Ishikawa (cell line): ENCODE data around the gene HINT3.

Source experiments
- EGR1 ChIP-seq: IDR thresholded peaks from 2 replicates; pipeline ENCODE4 v1.6.1; 2012
- TCF12 ChIP-seq: IDR thresholded peaks from 2 replicates; pipeline ENCODE4 v1.6.1; 2012; ENCODE audit warnings: low read depth
- YY1 ChIP-seq: IDR thresholded peaks from 2 replicates; pipeline ENCODE4 v1.6.1; 2012; ENCODE audit warnings: low read depth
- ZBTB7A ChIP-seq: IDR thresholded peaks from 2 replicates; pipeline ENCODE4 v1.6.1; 2012; ENCODE audit warnings: low read depth
- TF ChIP-seq, protein P1 (sequence below): IDR thresholded peaks from 2 replicates; pipeline ENCODE4 v1.6.1; 2012; ENCODE audit warnings: low read depth, mild to moderate bottlenecking

HINT3 gene

DNA sequence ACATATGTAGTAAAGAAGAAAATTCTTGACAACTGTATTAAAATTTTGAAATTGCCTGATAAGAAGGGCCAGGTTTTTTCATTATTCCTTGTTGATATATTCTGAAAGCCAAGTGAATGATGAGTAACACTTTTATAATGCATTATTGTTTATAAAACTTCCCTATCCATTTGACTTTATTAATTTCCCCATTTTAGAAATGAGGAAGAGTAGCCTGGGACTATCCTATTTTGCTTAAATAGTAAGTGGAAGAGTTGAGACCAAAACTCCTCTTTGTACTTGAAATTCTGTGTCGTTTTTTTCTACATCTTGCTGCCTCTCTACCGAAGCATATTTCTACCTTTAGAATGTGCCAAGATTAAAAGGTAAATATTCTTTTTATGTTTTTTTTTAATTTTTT lies 69.4 kb downstream of the HINT3 start:
- no peak for TF ChIP-seq TCF12

DNA sequence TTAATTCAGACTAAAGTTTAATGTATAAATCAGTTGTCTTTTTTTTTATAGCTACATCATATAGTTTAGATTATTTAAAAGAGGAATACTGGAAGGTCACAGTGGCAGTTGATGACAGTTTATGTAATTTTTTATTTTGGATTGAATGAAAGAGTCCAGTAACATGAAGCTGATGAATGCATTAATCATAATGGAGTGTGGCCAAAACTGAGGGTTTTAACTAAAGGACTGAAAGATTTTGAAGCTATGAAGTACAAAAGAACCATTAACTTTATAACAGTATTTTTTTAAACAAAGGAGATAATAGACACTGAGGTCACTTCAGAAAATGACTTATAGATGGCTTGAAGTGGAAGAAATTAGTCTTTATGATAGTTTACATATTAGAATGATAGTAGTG lies 71.0 kb downstream of the HINT3 start:
- TF ChIP-seq, protein P1, sequence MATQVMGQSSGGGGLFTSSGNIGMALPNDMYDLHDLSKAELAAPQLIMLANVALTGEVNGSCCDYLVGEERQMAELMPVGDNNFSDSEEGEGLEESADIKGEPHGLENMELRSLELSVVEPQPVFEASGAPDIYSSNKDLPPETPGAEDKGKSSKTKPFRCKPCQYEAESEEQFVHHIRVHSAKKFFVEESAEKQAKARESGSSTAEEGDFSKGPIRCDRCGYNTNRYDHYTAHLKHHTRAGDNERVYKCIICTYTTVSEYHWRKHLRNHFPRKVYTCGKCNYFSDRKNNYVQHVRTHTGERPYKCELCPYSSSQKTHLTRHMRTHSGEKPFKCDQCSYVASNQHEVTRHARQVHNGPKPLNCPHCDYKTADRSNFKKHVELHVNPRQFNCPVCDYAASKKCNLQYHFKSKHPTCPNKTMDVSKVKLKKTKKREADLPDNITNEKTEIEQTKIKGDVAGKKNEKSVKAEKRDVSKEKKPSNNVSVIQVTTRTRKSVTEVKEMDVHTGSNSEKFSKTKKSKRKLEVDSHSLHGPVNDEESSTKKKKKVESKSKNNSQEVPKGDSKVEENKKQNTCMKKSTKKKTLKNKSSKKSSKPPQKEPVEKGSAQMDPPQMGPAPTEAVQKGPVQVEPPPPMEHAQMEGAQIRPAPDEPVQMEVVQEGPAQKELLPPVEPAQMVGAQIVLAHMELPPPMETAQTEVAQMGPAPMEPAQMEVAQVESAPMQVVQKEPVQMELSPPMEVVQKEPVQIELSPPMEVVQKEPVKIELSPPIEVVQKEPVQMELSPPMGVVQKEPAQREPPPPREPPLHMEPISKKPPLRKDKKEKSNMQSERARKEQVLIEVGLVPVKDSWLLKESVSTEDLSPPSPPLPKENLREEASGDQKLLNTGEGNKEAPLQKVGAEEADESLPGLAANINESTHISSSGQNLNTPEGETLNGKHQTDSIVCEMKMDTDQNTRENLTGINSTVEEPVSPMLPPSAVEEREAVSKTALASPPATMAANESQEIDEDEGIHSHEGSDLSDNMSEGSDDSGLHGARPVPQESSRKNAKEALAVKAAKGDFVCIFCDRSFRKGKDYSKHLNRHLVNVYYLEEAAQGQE, result no peak
- no peak for TF ChIP-seq ZBTB7A
- TF ChIP-seq EGR1, result no peak
- TF ChIP-seq YY1, result no peak
